Loucy (cell line): ENCODE data around the gene ASIC2.

Experiments used
- CTCF ChIP-seq: fragments of 200-600 bp; sonication (generic); conservative IDR thresholded peaks from 2 replicates; pipeline ENCODE4 v1.5.1; 2014; ENCODE audit warnings: mild to moderate bottlenecking, antibody characterized with exemption, low read length
- EZH2phosphoT487 ChIP-seq: fragments of 200-600 bp; IDR thresholded peaks from 2 replicates; pipeline ENCODE4 v1.6.1; 2018; ENCODE audit warnings: antibody characterized with exemption, mild to moderate bottlenecking, moderate library complexity, borderline replicate concordance

GRCh38 chr17:33009636-33010035 lies 283.5 kb downstream of the ASIC2 start:
- TF ChIP-seq EZH2phosphoT487 = no peak
- TF ChIP-seq CTCF = no peak
